Measurements from ENCODE around the gene INSRR.

The INSRR gene

GRCh38 chr1:156860113-156860627 lies 1.3 kb upstream of the INSRR start:
- DNase-seq (ENCODE audit: low read depth) = no peak
- peak; percentile 79 for TF ChIP-seq CTCF (conservative IDR thresholded peaks at IDR 0.05; ENCODE audit: low read depth, low read length)
- peak overlapping the region; percentile 37 for H3K4me3 ChIP-seq (ENCODE audit: low read length)

GRCh38 chr1:156859523-156860112 lies 701 bp upstream of the INSRR start:
- no peak for TF ChIP-seq CTCF (conservative IDR thresholded peaks at IDR 0.05; ENCODE audit: low read depth, low read length)
- DNase-seq (ENCODE audit: low read depth) = no peak
- peak overlapping the region; percentile 37 for H3K4me3 ChIP-seq (ENCODE audit: low read length)

- no peak for DNase-seq (ENCODE audit: low read depth)
- TF ChIP-seq CTCF (conservative IDR thresholded peaks at IDR 0.05; ENCODE audit: low read depth, low read length) = no peak
- H3K4me3 ChIP-seq (ENCODE audit: low read length) = no peak overlapping the region
Observed at GRCh38 chr1:156858555-156858956, 361 bp downstream of the INSRR start.

- no peak for DNase-seq (ENCODE audit: low read depth)
- TF ChIP-seq CTCF (conservative IDR thresholded peaks at IDR 0.05; ENCODE audit: low read depth, low read length) = no peak
- no peak overlapping the region for H3K4me3 ChIP-seq (ENCODE audit: low read length)
Observed at GRCh38 chr1:156857532-156857931, 1.4 kb downstream of the INSRR start.

- no peak overlapping the region for H3K4me3 ChIP-seq (ENCODE audit: low read length)
- no peak for TF ChIP-seq CTCF (conservative IDR thresholded peaks at IDR 0.05; ENCODE audit: low read depth, low read length)
- DNase-seq (ENCODE audit: low read depth) = no peak
Observed at GRCh38 chr1:156856282-156856785, 2.6 kb downstream of the INSRR start.

GRCh38 chr1:156854634-156855033 lies 4.3 kb downstream of the INSRR start:
- peak; percentile 2 for TF ChIP-seq CTCF (conservative IDR thresholded peaks at IDR 0.05; ENCODE audit: low read depth, low read length)
- no peak for DNase-seq (ENCODE audit: low read depth)
- no peak overlapping the region for H3K4me3 ChIP-seq (ENCODE audit: low read length)

GRCh38 chr1:156853761-156854160 lies 5.2 kb downstream of the INSRR start:
- no peak for DNase-seq (ENCODE audit: low read depth)
- H3K4me3 ChIP-seq (ENCODE audit: low read length) = no peak overlapping the region
- no peak for TF ChIP-seq CTCF (conservative IDR thresholded peaks at IDR 0.05; ENCODE audit: low read depth, low read length)
